Fibroblast of skin of left biceps (primary cell): ENCODE measurements around the gene SNU13.
"Not testable (repeated sequence)": the region's sequence is repeated elsewhere in the genome, so short reads cannot be mapped to it uniquely, and the experiment has no call there.

Experiments used
- DNase-seq, 2 experiments: peaks; one replicate each; pipeline ENCODE4 v3.0.0-alpha.2; 2013; ENCODE audit warnings: low read depth in 2 of 2

Gene SNU13

GRCh38 chr22:41682033-41682807, 6.4 kb downstream of the SNU13 start:
- peak; percentile 38 to 47 for DNase-seq

DNA sequence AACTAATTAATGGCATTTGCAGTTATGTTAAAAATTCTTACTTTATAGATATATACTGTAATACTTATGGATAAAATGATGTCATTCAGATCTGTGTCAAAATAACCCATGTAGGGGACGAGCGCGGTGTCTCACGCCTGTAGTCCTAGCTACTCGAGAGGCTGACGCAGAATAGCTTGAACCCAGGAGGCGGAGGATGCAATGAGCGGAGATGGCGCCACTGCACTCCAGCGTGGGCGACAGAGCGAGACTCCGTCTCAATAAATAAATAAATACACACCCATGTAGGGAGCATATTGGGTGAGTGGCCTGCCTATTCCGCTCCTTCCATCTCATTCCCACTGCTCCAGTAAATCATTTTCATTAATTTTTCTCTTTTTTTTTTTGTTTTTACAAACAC, 7.1 kb downstream of the SNU13 start:
- DNase-seq, result no peak

- DNase-seq, result no peak
Observed at GRCh38 chr22:41676134-41676533, 12.5 kb downstream of the SNU13 start.

- DNase-seq, result no peak
Observed at GRCh38 chr22:41674846-41675340, 13.8 kb downstream of the SNU13 start.

DNA sequence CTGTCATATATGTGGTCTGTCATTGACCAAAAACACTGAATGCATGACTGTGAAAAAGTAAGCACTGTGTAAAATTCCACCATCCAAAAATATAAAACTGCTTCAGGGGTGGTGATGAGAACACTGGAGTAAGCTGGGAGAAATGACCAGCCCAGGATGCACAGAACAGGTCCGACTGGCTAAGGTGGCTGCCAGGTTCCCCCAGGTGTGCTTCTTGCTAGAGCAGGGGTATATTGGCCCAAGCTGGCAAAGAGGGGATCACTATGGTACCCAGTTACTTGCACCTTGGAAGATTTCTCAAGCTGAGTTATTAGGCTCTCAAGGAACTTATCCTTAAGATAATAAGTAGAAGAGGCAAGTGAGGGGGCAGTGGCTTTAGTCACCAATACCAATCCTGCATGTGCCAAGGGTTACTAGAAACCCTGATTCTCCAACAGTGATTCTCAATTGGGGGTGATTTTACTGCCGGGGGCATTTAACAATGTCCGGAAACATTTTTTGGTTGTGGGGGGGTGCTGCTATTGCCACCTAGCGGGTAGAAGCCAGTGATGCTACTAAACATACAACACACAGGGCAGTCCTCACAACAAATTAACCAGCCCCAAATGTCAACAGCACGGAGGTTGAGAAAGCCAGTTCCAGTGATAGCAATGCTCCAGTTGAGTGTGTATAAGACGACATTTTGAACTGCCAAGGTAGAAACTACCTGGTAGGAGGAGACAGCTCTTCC, 15.7 kb downstream of the SNU13 start:
- DNase-seq, result no peak

DNA sequence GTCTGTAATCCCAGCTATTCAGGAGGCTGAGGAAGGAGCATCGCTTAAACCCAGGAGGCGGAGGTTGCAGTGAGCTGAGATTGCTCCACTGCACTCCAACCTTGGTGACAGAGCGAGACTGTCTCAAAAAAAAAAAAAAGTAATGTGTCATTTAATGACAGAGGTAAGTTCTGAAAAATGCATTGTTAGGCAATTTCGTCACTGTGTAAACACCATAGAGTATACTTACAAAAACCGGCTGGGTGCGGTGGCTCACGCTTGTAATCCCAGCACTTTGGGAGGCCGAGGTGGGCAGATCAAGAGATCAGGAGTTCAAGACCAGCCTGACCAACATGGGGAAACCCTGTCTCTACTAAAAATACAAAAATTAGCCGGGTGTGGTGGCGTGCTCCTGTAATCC, 16.6 kb downstream of the SNU13 start:
- DNase-seq, result not testable (repeated sequence)

DNA sequence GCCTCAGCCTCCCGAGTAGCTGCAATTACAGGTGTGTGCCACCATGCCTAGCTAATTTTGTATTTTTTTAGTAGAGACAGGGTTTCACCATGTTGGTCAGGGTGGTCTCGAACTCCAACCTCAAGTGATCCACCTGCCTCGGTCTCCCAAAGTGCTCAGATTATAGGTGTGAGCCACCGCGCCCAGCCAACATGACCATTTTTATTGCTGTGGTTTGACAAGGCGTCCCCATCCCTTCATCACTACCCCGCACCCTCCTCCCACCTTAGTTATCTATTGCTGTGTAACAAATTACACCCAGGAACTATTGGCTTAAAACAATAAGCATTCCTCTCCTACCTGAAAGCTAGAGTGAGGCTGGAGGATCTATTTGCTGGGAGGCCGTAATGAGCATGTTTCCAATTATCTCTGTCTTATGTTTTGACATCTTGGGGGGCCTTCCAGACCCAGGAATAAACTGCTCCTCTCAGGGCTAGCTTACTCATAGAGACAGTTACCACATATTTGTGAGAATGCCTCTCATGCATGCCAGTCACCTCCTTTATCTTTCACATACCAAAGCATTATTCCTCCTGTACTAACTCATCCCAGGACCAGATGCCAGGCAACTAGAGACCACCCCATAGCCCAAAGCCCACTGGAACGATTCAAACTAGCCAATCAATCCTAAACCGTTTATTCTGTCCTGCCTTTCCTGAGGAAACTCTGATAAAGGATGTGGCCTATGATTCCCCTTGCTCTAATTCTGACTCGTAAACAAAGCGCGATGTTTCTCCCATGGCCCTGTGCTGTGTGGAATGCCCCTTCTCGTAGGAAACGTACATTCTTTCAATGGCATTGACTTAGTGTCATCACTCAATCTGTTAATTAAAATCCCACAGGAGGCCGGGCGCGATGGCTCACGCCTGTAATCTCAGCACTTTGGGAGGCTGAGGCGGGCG, 19.4 kb downstream of the SNU13 start:
- DNase-seq, result peak; percentile 70

GRCh38 chr22:41664951-41665350, 23.7 kb downstream of the SNU13 start:
- DNase-seq, result no peak

GRCh38 chr22:41664490-41664889, 24.2 kb downstream of the SNU13 start:
- DNase-seq, result no peak

GRCh38 chr22:41663594-41663993, 25.1 kb downstream of the SNU13 start:
- DNase-seq, result not testable (repeated sequence)

DNA sequence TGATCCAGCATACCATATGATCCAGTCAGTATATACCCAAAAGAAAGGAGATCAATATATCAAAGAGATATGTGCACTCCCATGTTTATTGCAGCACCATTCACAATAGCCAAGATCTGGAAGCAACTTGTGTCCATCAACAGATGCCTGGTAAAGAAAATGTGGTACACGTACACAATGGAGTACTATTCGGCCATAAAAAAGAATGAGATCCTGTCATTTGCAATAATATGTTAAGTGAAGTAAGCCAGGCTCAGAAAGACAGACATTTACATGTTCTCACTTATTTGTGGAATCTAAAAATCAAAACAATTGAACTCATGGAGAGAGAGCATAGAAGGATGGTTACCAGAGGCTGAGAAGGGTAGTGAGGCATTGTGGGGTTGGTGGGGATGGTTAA, 27.0 kb downstream of the SNU13 start:
- DNase-seq, result no peak

DNA sequence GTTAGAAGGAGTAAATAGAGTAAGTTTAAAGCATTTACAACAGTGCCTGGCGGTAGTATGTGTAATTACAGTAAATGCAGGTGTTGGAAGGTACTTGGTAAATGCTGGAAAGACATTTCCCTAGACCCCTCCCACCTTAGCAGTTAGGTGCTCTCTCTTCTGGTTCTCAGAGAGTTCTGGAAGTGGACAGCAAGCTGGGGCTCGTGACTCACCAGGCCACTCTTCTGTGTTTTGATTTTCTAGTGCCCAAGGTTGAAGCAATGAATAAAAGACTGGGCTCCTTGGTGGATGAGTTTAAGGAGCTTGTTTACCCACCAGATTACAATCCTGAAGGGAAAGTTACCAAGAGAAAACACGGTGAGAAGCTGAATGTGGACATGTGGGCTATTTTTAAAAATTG, 27.6 kb downstream of the SNU13 start:
- no peak for DNase-seq

- no peak for DNase-seq
Observed at GRCh38 chr22:41660416-41660815, 28.3 kb downstream of the SNU13 start.

- DNase-seq, result no peak
Observed at GRCh38 chr22:41659941-41660340, 28.7 kb downstream of the SNU13 start.

DNA sequence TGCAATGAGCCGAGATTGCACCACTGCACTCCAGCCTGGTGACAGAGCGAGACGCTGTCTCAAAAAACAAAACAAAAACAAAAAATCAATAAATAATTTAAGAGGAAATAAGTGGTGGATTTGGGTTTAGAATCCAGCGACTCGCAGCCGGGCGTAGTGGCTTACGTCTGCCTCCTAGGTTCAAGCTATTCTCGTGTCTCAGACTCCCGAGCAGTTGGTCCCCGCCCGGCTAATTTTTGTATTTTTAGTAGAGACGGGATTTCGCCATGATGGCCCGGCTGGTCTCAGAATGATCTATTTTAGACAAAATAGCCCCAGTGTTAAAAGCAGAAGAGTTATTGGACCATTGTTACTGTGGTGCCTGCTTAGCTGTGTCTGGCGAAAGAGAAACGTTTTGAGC, 29.8 kb downstream of the SNU13 start:
- DNase-seq, result no peak

DNA sequence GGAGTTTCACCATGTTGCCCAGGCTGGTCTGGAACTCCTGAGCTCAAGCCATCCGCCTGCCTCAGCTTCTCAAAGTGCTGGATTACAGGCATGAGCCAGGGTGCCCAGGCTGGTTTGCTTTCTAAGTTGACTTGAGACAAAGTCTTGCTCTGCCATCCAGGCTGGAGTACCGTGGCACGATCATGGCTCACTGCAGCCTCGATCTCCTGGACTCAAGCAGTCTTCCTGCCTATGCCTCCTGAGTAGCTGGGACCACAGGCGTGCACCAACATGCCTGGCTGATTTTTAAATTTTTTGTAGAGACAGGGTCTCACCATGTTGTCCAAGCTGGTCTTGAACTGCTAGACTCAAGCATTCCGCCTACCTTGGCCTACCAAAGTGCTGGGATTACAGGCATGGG, 31.0 kb downstream of the SNU13 start:
- no peak for DNase-seq

GRCh38 chr22:41656556-41656955, 32.1 kb downstream of the SNU13 start:
- DNase-seq, result no peak

DNA sequence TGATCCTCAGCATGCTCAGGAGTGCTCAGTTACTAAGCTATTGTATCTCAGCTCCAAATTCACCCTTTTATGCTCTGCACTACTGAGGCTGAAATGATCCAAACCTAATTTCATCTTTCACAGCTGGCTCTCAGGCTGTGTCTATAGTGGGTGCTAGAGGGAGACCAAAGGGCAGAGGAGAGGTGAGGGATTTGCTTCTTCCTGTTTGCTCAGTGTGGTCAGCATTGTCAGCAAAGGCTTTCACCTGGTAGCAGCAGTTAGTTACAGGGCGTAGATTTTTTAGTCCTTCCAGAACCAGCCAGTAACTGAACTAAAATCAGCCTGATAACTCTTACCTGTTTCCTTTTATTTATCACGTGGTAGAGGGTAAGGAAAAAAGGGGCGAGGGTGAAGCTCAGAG, 34.3 kb downstream of the SNU13 start:
- DNase-seq, result no peak

- DNase-seq, result no peak
Observed at GRCh38 chr22:41650821-41651220, 37.8 kb downstream of the SNU13 start.

DNA sequence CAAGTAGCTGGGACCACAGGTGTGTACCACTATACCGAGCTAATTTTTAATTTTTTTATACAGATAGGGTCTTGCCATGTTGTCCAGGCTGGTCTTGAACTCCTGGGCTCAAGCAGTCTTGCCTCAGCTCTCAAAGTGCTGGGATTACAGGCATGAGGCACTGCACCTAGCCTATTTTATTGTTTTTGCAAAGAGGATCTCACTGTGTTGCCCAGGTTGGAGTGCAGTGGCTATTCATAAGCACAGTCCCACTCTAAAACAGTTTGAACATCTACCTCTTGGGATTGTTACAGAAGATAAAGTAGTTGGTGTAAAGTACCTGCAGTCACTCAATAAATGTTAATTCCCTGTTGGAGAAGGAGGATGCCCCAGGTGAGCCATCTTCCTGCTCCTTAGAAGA, 38.4 kb downstream of the SNU13 start:
- DNase-seq, result no peak

GRCh38 chr22:41648432-41648831, 40.2 kb downstream of the SNU13 start:
- DNase-seq, result no peak

DNA sequence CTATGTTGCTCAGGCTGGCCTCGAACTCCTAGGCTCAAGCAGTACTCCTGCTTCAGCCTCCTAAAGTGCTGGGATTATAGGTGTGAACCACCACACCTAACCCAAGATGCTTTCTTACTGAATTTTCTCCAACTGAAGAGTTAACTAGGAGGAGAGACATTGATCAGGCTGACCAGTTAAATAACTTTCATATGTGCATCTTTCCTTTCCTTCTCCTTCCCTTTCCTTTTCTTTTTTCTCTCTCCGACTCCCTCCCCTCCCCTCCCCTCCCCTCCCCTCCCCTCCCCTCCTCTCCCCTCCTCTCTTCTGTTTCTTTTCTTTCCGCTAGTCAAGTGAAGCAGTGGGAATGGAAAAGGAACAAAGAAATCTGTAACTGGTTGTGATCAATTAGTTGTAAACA, 40.9 kb downstream of the SNU13 start:
- no peak for DNase-seq
